Activated T-helper 1 cell treated with Interleukin-2 at 50 U/mL for 16 hours (primary cell): ENCODE measurements around the gene PPP1R37.

Experiments used
- DNase-seq: peaks from one replicate; pipeline ENCODE4 v3.0.0-alpha.2; 2020; ENCODE audit warnings: low read depth

Gene PPP1R37

GRCh38 chr19:45170146-45171106, 77.4 kb downstream of the PPP1R37 start:
- no peak for DNase-seq

DNA sequence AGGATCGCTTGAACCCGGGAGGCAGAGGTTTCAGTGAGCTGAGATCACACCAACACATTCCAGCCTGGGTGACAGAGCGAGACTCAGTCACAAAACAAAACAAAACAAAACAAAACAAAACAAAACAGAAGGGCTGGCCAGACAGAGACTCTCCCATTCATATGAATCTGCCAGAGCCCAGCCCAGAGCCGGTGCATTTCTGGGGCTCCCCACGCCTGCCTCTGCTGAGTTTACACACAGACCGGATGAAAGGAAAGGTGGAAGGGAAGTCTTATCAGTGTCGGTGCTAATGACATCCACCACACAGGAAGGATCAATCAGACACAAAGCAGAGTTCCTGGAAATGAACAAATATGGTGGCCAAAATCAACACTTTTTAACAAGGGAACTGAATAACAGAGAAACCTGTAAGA, 78.2 kb downstream of the PPP1R37 start:
- no peak for DNase-seq

- DNase-seq: no peak
Measured at GRCh38 chr19:45172173-45172572, 79.2 kb downstream of the PPP1R37 start.

DNA sequence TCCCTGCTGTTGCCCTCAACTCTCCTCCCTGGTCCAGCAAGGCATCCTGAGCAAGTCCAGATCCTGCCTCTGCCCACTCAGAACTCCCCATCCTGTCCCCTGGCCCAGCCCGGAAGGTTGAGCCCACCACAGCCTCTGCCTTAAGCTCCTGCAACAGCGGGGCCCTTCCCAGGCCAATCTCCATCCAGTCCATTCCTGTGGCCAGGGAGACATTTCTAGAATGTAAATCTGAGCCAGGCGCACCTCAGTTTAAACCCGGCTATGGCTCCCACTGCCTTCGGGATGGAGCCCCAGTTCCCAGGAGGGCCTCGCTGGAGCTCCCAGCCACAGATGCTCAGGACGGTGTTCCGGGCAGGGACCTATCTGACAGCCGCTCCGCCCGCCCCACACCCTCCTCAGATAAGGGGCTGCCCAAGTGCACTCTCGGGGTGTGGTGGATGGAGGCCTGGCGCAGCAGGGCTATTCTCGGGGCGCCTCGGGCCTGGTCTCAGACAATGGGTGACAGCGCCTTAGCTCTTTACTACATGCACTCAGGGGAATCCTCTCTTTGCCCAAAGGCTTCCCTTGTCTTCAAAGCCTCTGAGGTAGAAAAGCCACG, 79.7 kb downstream of the PPP1R37 start:
- DNase-seq: no peak

- no peak for DNase-seq
Measured at GRCh38 chr19:45173816-45174215, 80.8 kb downstream of the PPP1R37 start.

- no peak for DNase-seq
Measured at GRCh38 chr19:45175515-45176345, 82.8 kb downstream of the PPP1R37 start.

DNA sequence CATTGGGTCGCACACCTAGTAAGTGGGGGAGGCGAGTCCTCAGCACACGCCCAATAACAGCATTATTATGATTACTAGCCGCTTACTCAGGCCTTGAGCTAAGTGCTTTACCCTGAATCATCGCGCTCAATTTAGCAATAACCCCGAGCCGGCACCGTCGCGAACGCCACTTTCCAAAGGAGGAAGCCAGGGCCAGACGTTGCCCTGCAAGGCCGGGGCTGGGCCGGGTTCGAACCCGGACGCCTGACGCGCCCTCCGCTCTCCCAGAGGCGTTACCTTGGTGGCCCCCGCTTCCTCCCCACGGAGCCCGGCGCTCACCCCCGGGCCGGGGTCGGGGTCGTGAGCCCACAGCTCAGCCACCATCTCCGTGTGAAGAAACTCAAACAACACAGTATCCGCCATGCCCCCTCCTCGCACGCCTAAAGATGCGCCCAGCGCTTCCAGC, 84.9 kb downstream of the PPP1R37 start, which contains the start of gene TRAPPC6A:
TRAPPC6A (minus strand) TSS at position 421 of the 445 bp plus-strand sequence; CDS start at position 402, 19 bp downstream.
- DNase-seq: no peak

GRCh38 chr19:45178262-45179071, 85.5 kb downstream of the PPP1R37 start, which contains the start of gene BLOC1S3:
Gene BLOC1S3, plus strand, starts transcription at chr19:45178784. Its CDS starts 513 bp downstream, at chr19:45179297.
- peak; percentile 99 for DNase-seq

GRCh38 chr19:45179072-45179891, 86.3 kb downstream of the PPP1R37 start:
- peak; percentile 17 for DNase-seq

GRCh38 chr19:45179892-45180370, 87.0 kb downstream of the PPP1R37 start:
- no peak for DNase-seq

- no peak for DNase-seq
Measured at GRCh38 chr19:45180936-45181335, 88.0 kb downstream of the PPP1R37 start.

- no peak for DNase-seq
Measured at GRCh38 chr19:45182758-45183157, 89.8 kb downstream of the PPP1R37 start.

- DNase-seq: no peak
Measured at GRCh38 chr19:45184115-45184514, 91.1 kb downstream of the PPP1R37 start.

- DNase-seq: no peak
Measured at GRCh38 chr19:45186509-45187334, 93.7 kb downstream of the PPP1R37 start.

DNA sequence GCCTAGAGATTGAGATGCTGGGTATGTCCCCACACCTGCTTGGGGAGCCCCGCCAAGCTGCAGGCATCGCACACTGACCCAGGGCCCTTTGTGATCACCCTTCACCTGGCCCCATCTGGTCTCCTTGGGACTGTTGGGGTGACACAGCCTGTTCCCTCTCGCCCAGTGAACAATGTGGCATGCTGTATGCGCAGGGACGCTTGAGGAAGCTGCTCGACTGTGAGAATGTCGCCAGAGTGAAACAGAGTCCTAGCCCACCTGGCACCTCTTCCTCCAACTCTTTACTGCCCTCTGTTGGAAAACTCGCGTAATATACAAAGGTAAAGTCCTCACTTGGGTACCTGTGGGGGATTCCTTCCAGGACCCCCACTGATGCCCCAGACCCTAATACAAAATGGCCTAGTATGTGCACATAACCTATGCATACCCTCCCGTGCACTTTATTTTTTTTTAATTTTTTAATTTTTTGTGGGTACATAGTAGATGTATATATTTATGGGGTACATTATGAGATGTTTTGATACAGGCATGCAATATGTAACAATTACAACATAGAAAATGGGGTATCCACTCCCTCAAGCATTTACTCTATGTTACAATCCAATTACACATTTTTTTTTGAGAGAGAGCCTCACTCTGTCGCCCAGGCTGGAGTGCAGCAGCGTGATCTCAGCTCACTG, 94.6 kb downstream of the PPP1R37 start:
- DNase-seq: no peak

DNA sequence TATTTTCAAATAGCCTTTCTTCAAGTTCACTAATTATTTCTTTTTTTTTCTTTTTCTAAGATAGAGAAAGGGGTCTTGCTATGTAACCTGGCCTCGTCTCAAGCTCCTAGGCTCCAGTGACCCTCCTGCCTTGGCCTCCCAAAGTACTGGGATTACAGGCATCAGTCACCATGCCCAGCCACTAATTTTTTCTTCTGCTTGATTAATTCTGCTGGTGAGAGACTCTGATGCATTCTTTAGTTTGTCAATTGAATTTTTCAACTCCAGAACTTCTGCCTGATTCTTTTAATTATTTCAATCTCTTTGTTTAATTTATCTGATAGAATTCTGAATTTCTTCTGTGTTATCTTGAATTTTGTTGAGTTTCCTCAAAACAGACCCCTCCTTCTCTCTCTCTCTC, 97.0 kb downstream of the PPP1R37 start:
- DNase-seq: no peak

- no peak for DNase-seq
Measured at GRCh38 chr19:45191375-45191774, 98.4 kb downstream of the PPP1R37 start.

- no peak for DNase-seq
Measured at GRCh38 chr19:45195764-45196163, 102.8 kb downstream of the PPP1R37 start.
